Activated effector memory CD4-positive, alpha-beta T cell treated with Interleukin-2 at 50 U/mL for 16 hours (primary cell): ENCODE results near the gene FCER1G.
A peak's percentile ranks its signal among the peaks of the same experiment; 100 is the strongest.
"Not testable (repeated sequence)": the region's sequence is repeated elsewhere in the genome, so short reads cannot be mapped to it uniquely, and the experiment has no call there.

Experiments
- DNase-seq: peaks from one replicate; pipeline ENCODE4 v3.0.0-alpha.2; 2020

Gene FCER1G

GRCh38 chr1:161209790-161210409, 5.2 kb upstream of the FCER1G start:
- DNase-seq = peak; percentile 48

GRCh38 chr1:161214369-161214768, 726 bp upstream of the FCER1G start:
- no peak for DNase-seq

- no peak for DNase-seq
Measured at GRCh38 chr1:161216945-161217712, 2.0 kb downstream of the FCER1G start.

GRCh38 chr1:161217831-161218230, 2.7 kb downstream of the FCER1G start:
- DNase-seq = no peak

- no peak for DNase-seq
Measured at GRCh38 chr1:161218301-161219077, 3.4 kb downstream of the FCER1G start.

- no peak for DNase-seq
Measured at GRCh38 chr1:161219078-161219892, 4.2 kb downstream of the FCER1G start.

- no peak for DNase-seq
Measured at GRCh38 chr1:161220002-161220401, 4.9 kb downstream of the FCER1G start.

GRCh38 chr1:161222175-161223019, 7.3 kb downstream of the FCER1G start:
- no peak for DNase-seq

GRCh38 chr1:161223805-161224694, 9.0 kb downstream of the FCER1G start:
- no peak for DNase-seq

- not testable (repeated sequence) for DNase-seq
Measured at GRCh38 chr1:161224695-161225087, 9.6 kb downstream of the FCER1G start.

- DNase-seq = no peak
Measured at GRCh38 chr1:161225178-161225533, 10.1 kb downstream of the FCER1G start.

GRCh38 chr1:161225534-161226319, 10.6 kb downstream of the FCER1G start, which contains the start of gene TOMM40L:
TSS of gene TOMM40L (plus strand) at chr1:161226060. CDS start at chr1:161226490, 430 bp downstream.
- DNase-seq = peak; percentile 80

- DNase-seq = no peak
Measured at GRCh38 chr1:161226320-161226711, 11.2 kb downstream of the FCER1G start.

- no peak for DNase-seq
Measured at GRCh38 chr1:161226759-161227158, 11.7 kb downstream of the FCER1G start.

- peak; percentile 77 for DNase-seq
Measured at GRCh38 chr1:161227196-161227871, 12.2 kb downstream of the FCER1G start.

GRCh38 chr1:161228032-161228431, 12.9 kb downstream of the FCER1G start:
- no peak for DNase-seq

GRCh38 chr1:161229896-161230295, 14.8 kb downstream of the FCER1G start:
- no peak for DNase-seq

GRCh38 chr1:161230762-161231161, 15.7 kb downstream of the FCER1G start:
- no peak for DNase-seq

GRCh38 chr1:161233102-161233501, 18.0 kb downstream of the FCER1G start:
- no peak for DNase-seq
